Neural progenitor cell (in vitro differentiated cells): ENCODE measurements around the gene GABRA5. TPM values are rescaled to one million over a fixed set of nuclear protein-coding genes. Genes with fewer than 3 reads are reported as not detected.

Source experiments
- DNase-seq: peaks from one replicate; pipeline ENCODE4 v3.0.0-alpha.2; 2016; ENCODE audit warnings: low spot score
- H2AFZ ChIP-seq: fragments of 200-600 bp; sonication (generic); replicated peaks from 2 replicates; pipeline ENCODE4 v1.6.1; 2016; ENCODE audit warnings: antibody characterized with exemption
- H3F3A ChIP-seq: fragments of 200-600 bp; sonication (generic); 2 replicates; pipeline ENCODE4 v1.6.1; 2016; ENCODE audit warnings: antibody characterized with exemption, low read depth
- H3K27ac ChIP-seq: fragments of 200-600 bp; sonication (generic); 2 replicates; pipeline ENCODE4 v1.5.1; 2016; ENCODE audit warnings: mild to moderate bottlenecking
- H3K27me3 ChIP-seq: fragments of 200-600 bp; sonication (generic); 2 replicates; pipeline ENCODE4 v1.6.1; 2016; ENCODE audit warnings: mild to moderate bottlenecking, moderate library complexity
- H3K36me3 ChIP-seq: fragments of 200-600 bp; sonication (generic); 2 replicates; pipeline ENCODE4 v1.5.1; 2016
- H3K4me1 ChIP-seq: fragments of 200-600 bp; sonication (generic); 2 replicates; pipeline ENCODE4 v1.6.1; 2016; ENCODE audit warnings: mixed run types
- H3K4me2 ChIP-seq: fragments of 200-600 bp; sonication (generic); 2 replicates; pipeline ENCODE4 v1.6.1; 2016
- H3K4me3 ChIP-seq: fragments of 200-600 bp; sonication (generic); 2 replicates; pipeline ENCODE4 v1.5.1; 2016
- H3K79me2 ChIP-seq: fragments of 200-600 bp; sonication (generic); 2 replicates; pipeline ENCODE4 v1.6.1; 2016; ENCODE audit warnings: low read depth
- H3K9ac ChIP-seq: fragments of 200-600 bp; sonication (generic); 2 replicates; pipeline ENCODE4 v1.6.1; 2016
- H3K9me3 ChIP-seq: fragments of 200-600 bp; sonication (generic); 2 replicates; pipeline ENCODE4 v1.5.1; 2016; ENCODE audit warnings: low read depth
- H4K20me1 ChIP-seq: fragments of 200-600 bp; sonication (generic); 2 replicates; pipeline ENCODE4 v1.6.1; 2016; ENCODE audit warnings: low read depth
- H3K27ac Mint-ChIP-seq: 3 replicates; pipeline ENCODE4 v1.8.0; 2021; ENCODE audit warnings: mixed read lengths
- H3K27me3 Mint-ChIP-seq: 2 replicates; pipeline ENCODE4 v1.8.0; 2022; ENCODE audit warnings: low read depth, mild to moderate bottlenecking, inconsistent platforms, moderate library complexity, mixed read lengths; ENCODE audit not compliant: insufficient read depth
- H3K36me3 Mint-ChIP-seq: 3 replicates; pipeline ENCODE4 v1.8.0; 2021; ENCODE audit warnings: mixed read lengths
- H3K4me1 Mint-ChIP-seq: 3 replicates; pipeline ENCODE4 v1.8.0; 2021; ENCODE audit warnings: mixed read lengths
- H3K4me3 Mint-ChIP-seq: 3 replicates; pipeline ENCODE4 v1.8.0; 2021; ENCODE audit warnings: mild to moderate bottlenecking, moderate library complexity, mixed read lengths
- H3K9me3 Mint-ChIP-seq: 3 replicates; pipeline ENCODE4 v1.8.0; 2020; ENCODE audit warnings: mixed read lengths
- EZH2 ChIP-seq: fragments of 200-600 bp; sonication (generic); IDR thresholded peaks from 2 replicates; pipeline ENCODE4 v1.6.1; 2017; ENCODE audit warnings: antibody characterized with exemption, mild to moderate bottlenecking, moderate library complexity
- EZH2phosphoT487 ChIP-seq: fragments of 200-600 bp; sonication (generic); IDR thresholded peaks from 2 replicates; pipeline ENCODE4 v1.6.1; 2017; ENCODE audit warnings: antibody characterized with exemption
- total RNA-seq: library from RNA; depleted of rRNA; stranded (reverse); fragments of >200 nt; gene quantifications from 2 replicates; pipeline ENCODE4 v1.2.3, GENCODE V29; 2015; ENCODE audit warnings: low replicate concordance
- TF ChIP-seq, protein P1 (sequence below): fragments of 200-600 bp; sonication (generic); IDR thresholded peaks from 2 replicates; pipeline ENCODE4 v1.5.1; 2017; ENCODE audit warnings: antibody characterized with exemption, mild to moderate bottlenecking

The GABRA5 gene
- total RNA-seq, 1 donor from 2014 or later = 3.0 TPM

DNA sequence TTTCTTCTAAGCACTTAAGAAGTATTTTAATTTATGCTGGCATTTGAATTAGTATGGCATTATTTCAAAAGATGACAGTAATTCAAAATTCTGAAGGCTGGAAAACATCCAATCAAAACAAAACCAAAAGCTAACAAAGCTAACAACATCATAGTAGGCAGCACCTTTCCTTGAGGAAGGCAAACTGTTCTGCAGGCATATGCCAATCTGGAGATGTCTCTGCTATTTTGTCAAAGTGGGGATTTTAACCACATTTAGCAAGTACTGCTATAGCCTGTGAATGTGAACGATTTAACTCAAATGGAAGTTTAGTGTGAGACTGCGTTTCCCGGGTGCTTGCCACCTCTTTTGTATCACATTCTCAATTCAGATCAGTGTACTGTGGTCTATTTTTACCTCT lies 16.7 kb upstream of the GABRA5 start:
- no peak overlapping the region for H3K4me3 ChIP-seq
- TF ChIP-seq EZH2 (no peak), EZH2phosphoT487 (no peak)
- TF ChIP-seq, protein P1, sequence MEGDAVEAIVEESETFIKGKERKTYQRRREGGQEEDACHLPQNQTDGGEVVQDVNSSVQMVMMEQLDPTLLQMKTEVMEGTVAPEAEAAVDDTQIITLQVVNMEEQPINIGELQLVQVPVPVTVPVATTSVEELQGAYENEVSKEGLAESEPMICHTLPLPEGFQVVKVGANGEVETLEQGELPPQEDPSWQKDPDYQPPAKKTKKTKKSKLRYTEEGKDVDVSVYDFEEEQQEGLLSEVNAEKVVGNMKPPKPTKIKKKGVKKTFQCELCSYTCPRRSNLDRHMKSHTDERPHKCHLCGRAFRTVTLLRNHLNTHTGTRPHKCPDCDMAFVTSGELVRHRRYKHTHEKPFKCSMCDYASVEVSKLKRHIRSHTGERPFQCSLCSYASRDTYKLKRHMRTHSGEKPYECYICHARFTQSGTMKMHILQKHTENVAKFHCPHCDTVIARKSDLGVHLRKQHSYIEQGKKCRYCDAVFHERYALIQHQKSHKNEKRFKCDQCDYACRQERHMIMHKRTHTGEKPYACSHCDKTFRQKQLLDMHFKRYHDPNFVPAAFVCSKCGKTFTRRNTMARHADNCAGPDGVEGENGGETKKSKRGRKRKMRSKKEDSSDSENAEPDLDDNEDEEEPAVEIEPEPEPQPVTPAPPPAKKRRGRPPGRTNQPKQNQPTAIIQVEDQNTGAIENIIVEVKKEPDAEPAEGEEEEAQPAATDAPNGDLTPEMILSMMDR = no peak
- no peak for DNase-seq
- H3K36me3 Mint-ChIP-seq = no peaks in the 10 kb centered on the region
- no peak overlapping the region for H3K4me3 Mint-ChIP-seq
- no peaks in the 10 kb centered on the region for H3F3A ChIP-seq
- no peaks in the 10 kb centered on the region for H3K36me3 ChIP-seq
- H4K20me1 ChIP-seq = no peaks in the 10 kb centered on the region
- H3K9me3 Mint-ChIP-seq = no peaks in the 10 kb centered on the region
- H2AFZ ChIP-seq = no peak overlapping the region
- no peaks in the 10 kb centered on the region for H3K27me3 Mint-ChIP-seq
- no peaks in the 10 kb centered on the region for H3K9me3 ChIP-seq
- H3K27me3 ChIP-seq = no peaks in the 10 kb centered on the region
- H3K4me2 ChIP-seq = no peak overlapping the region
- no peaks in the 10 kb centered on the region for H3K79me2 ChIP-seq
- no peak overlapping the region for H3K27ac ChIP-seq
- H3K27ac Mint-ChIP-seq = no peak overlapping the region
- H3K9ac ChIP-seq = no peak overlapping the region
- no peaks in the 10 kb centered on the region for H3K4me1 Mint-ChIP-seq
- no peaks in the 10 kb centered on the region for H3K4me1 ChIP-seq

DNA sequence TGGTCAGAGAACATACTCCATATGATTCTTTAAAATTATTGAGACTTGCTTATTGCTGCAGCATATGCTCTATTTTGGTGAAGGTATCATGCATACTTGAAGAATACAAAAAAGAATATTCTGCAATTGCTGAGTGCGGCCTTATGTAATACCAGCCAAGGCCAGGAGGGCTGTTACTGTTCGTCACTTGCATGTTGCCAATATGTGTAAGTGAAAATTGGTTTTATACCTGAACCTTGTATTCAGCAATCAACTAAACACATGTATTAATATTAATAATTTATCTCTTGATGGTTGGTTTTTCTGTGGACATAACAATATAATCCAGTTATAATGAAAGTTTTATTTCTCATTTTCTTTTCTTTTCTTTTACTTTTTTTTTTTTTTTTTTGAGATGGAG lies 13.9 kb upstream of the GABRA5 start:
- Histone ChIP-seq H3K27me3 (no peaks in the 10 kb centered on the region), H3K9me3 (no peaks in the 10 kb centered on the region), H4K20me1 (no peaks in the 10 kb centered on the region), H2AFZ (no peak overlapping the region), H3K27ac (no peak overlapping the region), H3K4me1 (no peaks in the 10 kb centered on the region), H3F3A (no peaks in the 10 kb centered on the region), H3K4me2 (no peak overlapping the region), H3K4me3 (no peak overlapping the region), H3K9ac (no peak overlapping the region), H3K79me2 (no peaks in the 10 kb centered on the region), H3K36me3 (no peaks in the 10 kb centered on the region)
- TF ChIP-seq EZH2 (no peak), EZH2phosphoT487 (no peak)
- TF ChIP-seq, protein P1 = no peak
- H3K4me3 Mint-ChIP-seq = no peak overlapping the region
- no peaks in the 10 kb centered on the region for H3K36me3 Mint-ChIP-seq
- H3K4me1 Mint-ChIP-seq = no peaks in the 10 kb centered on the region
- no peak overlapping the region for H3K27ac Mint-ChIP-seq
- no peaks in the 10 kb centered on the region for H3K27me3 Mint-ChIP-seq
- no peaks in the 10 kb centered on the region for H3K9me3 Mint-ChIP-seq
- no peak for DNase-seq

DNA sequence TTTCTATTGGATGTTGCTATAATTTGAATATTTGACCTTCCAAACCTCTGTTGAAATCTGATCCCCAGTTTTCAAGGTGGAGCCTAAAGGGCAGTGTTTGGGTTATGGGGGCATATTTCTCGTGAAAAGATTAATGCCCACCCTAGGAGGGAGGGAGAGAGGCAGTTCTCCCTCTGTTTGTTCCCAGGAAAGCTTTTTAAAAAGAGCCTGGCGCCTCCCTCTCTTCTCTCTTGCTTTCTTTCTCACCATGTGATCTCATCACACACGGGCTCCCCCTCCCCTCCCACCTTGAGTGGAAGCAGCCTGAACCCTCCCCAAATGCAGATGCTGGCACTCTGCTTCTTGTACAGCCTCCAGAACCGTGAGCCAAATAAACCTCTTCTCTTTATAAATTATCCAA lies 12.4 kb upstream of the GABRA5 start:
- Mint-ChIP-seq H3K27me3 (peaks cover 2% of the 10 kb centered on the region), H3K4me3 (no peak overlapping the region), H3K27ac (no peak overlapping the region), H3K36me3 (no peaks in the 10 kb centered on the region), H3K4me1 (no peaks in the 10 kb centered on the region), H3K9me3 (peaks cover under 1% of the 10 kb centered on the region)
- Histone ChIP-seq H3K27ac (no peak overlapping the region), H4K20me1 (no peaks in the 10 kb centered on the region), H3K9ac (no peak overlapping the region), H3F3A (no peaks in the 10 kb centered on the region), H3K4me2 (no peak overlapping the region), H3K79me2 (no peaks in the 10 kb centered on the region), H3K9me3 (no peaks in the 10 kb centered on the region), H3K27me3 (no peaks in the 10 kb centered on the region), H3K36me3 (no peaks in the 10 kb centered on the region), H2AFZ (no peak overlapping the region), H3K4me3 (no peak overlapping the region), H3K4me1 (no peaks in the 10 kb centered on the region)
- no peak for DNase-seq
- TF ChIP-seq, protein P1 = no peak
- TF ChIP-seq EZH2phosphoT487 (no peak), EZH2 (no peak)
